GM15510 (cell line): Measurements from ENCODE around the gene TBL1XR1.

Experiments
- POLR2A ChIP-seq: IDR thresholded peaks from 3 replicates; pipeline ENCODE4 v1.6.1; 2011; ENCODE audit warnings: borderline replicate concordance; ENCODE audit not compliant: insufficient read length; ENCODE audit errors: extremely low read depth

Gene TBL1XR1

GRCh38 chr3:177108648-177109047 lies 88.6 kb downstream of the TBL1XR1 start:
- TF ChIP-seq POLR2A = no peak

GRCh38 chr3:177107461-177108239 lies 89.6 kb downstream of the TBL1XR1 start:
- TF ChIP-seq POLR2A = no peak

- TF ChIP-seq POLR2A = no peak
Observed at GRCh38 chr3:177106594-177106993, 90.7 kb downstream of the TBL1XR1 start.

- TF ChIP-seq POLR2A = no peak
Observed at GRCh38 chr3:177106184-177106583, 91.1 kb downstream of the TBL1XR1 start.

- TF ChIP-seq POLR2A = no peak
Observed at GRCh38 chr3:177105623-177106022, 91.7 kb downstream of the TBL1XR1 start.

- TF ChIP-seq POLR2A = no peak
Observed at GRCh38 chr3:177104299-177104992, 92.8 kb downstream of the TBL1XR1 start.

GRCh38 chr3:177102553-177102952 lies 94.7 kb downstream of the TBL1XR1 start:
- TF ChIP-seq POLR2A = no peak

- TF ChIP-seq POLR2A = no peak
Observed at GRCh38 chr3:177098551-177098950, 98.7 kb downstream of the TBL1XR1 start.

- no peak for TF ChIP-seq POLR2A
Observed at GRCh38 chr3:177096615-177097014, 100.7 kb downstream of the TBL1XR1 start.

GRCh38 chr3:177093966-177094365 lies 103.3 kb downstream of the TBL1XR1 start:
- TF ChIP-seq POLR2A = no peak

- no peak for TF ChIP-seq POLR2A
Observed at GRCh38 chr3:177089901-177090300, 107.4 kb downstream of the TBL1XR1 start.

- TF ChIP-seq POLR2A = no peak
Observed at GRCh38 chr3:177089110-177089509, 108.2 kb downstream of the TBL1XR1 start.

GRCh38 chr3:177085794-177086193 lies 111.5 kb downstream of the TBL1XR1 start:
- TF ChIP-seq POLR2A = no peak

- no peak for TF ChIP-seq POLR2A
Observed at GRCh38 chr3:177084616-177085015, 112.7 kb downstream of the TBL1XR1 start.

- no peak for TF ChIP-seq POLR2A
Observed at GRCh38 chr3:177080122-177080521, 117.2 kb downstream of the TBL1XR1 start.

- TF ChIP-seq POLR2A = no peak
Observed at GRCh38 chr3:177079684-177080083, 117.6 kb downstream of the TBL1XR1 start.

GRCh38 chr3:177071496-177072156 lies 125.7 kb downstream of the TBL1XR1 start:
- no peak for TF ChIP-seq POLR2A
